GM19372 (cell line): ENCODE measurements around the gene GRAMD2A.

Source experiments
- ATAC-seq: cut with Tn5 transposase; IDR thresholded peaks from one replicate; pipeline ENCODE4 v1.9.1; 2021; ENCODE audit warnings: mild to moderate bottlenecking, low read depth, moderate library complexity; ENCODE audit not compliant: unreplicated experiment

Gene GRAMD2A

DNA sequence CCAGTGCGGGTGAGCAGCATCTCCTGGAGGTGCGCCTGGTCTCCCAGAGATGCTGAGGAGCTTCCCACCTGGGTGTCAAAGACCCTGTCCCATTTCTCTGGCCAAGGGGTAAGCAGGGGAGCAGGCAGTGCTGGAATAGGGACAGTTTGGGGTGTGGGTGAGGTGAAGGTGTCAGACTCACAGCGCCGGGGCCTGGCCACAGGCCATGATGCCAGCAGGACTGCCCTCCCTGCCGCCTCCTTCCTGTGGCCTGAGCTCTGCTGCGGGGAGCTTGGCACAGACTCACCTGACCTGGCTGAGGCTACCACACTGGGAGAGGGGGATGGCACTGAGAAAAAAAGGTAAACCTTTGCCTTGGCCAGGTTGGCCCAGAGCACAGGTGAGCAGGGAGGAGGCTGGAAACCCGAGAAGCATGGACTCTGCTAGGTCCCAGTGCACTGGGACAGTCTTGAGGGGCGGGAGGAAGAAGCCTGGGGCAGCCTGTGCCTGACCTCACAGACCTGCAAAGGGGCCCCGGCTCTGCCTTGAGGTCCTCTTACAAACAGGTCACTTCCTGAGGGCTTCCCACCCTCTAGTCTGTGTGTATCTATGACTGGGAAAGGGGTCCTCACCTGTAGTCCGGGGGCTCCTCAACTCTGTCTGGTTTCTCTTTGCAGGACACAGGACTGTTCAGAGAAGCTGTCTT lies 28.2 kb downstream of the GRAMD2A start:
- no peak for ATAC-seq

DNA sequence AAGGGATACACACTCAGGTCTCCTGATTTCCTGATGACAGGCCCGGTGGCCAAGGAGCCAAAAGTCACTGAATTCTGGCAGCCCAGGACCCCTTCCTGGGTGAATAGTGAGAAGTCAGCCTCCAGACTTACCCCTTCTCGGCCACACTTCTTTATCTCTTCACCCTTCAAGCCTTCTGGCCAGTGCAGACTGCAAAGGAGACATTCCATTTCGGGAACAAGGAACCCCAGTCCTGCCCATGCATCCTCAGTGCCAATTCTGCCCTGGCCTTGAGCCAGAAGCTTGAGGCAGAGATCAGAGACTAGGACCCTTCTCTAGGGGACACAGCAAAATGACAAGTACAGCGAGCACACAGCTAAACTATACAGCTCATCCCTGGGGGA lies 28.8 kb downstream of the GRAMD2A start:
- no peak for ATAC-seq

DNA sequence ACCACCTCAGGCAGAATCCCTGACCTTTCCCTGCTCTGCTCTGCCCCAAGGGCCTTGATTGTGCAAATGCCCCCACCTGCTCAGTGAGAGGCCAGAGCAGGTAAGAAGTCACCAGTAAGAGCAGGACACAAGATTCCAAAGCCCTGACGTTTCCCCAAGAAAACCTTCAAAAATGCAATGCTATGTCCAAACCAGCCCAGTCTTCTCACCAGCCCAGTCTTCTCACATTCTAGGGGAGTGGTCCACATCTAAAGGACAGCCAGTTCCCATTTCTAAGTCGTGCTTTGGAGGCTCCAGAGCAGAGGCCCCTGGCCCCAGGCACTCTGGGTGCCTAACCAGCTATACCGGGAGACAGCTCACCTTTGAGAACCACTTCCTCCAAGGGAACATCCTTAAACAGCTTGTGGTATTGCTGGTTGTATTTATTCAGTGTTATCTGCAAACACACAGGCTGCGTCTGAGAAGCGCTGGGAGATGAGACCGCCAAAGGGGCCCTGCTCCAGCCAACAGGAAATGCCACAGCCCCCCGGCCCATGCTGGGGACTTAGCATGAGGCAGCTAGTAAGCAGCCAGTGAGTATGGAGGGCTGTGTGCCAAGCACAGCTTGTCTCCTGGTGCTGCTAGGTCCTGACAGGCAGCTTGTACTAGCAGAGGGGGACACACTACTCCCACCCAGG lies 29.3 kb downstream of the GRAMD2A start:
- no peak for ATAC-seq

DNA sequence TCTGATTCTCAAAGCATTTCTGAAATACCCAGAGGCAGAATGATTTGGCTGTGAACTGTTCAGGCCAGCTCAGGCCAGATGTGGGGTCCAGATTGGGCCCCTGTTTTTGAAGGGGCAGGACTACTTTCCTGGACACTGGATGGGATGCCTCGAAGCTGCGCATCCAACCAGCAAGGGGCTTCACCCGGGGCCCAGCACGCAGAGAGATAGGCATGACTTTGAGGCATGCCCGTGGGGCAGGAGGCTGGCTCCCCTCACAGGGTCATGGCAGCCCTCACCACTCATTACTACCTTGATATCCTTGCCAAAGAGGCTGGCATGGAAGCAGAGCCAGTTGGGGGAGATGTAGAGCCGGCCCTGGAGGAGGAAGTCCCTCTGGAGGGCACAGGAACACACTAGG lies 30.1 kb downstream of the GRAMD2A start:
- ATAC-seq: no peak

DNA sequence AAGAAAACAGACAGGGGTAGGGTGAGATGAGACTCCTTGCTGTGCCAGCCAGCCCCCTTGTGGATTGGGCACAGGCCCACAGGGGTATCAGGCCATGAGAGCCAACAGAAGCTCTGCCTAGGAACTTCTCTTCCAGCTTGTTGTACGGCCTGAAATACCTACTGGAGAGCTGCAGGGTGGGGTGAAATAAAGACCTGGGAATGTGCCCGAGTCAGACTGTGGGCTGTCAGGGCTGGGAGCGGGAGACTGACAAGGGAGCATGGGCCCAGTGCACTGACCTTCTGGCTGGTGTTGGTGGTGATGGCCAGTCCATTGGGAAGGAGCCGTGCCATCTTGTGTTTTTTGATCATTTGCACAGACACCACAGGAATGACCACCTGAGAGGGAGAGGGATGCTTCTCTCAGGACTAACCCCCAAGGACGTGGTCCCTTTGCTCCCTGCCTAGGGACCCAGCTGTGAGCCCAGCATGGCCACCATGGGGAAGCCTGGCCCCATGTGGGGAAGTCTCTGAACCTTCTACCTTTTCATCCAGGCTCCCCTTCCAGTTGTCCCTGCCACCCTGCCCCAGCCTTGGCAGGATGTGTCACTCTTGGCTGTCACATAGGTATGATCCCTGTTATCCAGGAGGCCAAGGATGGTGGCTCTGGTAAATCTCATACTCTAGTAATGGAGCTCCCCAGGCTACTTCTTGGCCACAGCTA lies 30.7 kb downstream of the GRAMD2A start:
- no peak for ATAC-seq

DNA sequence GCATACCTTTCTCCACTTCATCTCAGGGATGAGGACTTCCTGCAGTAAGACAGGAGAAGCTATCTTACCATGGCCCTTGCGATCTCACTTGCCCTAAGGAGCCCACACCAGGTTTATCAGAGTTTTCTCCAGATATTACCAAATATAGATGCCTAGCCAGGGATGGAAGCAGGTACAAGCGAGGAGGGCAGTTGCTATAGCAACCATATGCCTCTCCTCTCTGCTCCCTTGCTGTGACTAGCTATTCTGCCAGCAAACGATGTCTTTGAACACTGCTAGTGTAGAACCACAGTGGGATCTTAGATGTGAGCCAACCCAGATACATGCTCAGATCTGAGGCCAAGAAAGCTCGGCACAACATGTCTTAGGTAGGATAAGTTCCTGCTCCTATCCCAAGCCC lies 33.9 kb downstream of the GRAMD2A start:
- no peak for ATAC-seq

DNA sequence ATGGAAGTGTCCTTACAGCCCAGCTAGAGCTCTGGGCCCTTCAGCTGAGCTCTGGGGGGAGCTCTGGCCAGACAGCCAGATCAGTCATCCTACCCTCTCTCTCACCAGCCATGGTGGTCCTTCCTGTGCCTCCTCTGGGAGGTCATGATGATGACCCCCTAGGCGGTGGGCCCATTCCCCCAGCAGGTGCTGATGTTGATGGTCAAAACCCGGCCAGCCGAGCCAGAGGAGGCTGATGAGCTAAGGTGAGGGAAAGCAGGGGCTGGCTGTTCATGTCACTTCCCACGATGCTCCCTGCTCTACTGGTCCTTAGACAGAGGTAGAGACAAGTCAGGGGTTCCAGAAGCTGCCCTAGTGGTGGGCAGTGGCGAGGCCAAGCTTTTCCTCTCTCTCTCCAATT lies 35.0 kb downstream of the GRAMD2A start:
- no peak for ATAC-seq

DNA sequence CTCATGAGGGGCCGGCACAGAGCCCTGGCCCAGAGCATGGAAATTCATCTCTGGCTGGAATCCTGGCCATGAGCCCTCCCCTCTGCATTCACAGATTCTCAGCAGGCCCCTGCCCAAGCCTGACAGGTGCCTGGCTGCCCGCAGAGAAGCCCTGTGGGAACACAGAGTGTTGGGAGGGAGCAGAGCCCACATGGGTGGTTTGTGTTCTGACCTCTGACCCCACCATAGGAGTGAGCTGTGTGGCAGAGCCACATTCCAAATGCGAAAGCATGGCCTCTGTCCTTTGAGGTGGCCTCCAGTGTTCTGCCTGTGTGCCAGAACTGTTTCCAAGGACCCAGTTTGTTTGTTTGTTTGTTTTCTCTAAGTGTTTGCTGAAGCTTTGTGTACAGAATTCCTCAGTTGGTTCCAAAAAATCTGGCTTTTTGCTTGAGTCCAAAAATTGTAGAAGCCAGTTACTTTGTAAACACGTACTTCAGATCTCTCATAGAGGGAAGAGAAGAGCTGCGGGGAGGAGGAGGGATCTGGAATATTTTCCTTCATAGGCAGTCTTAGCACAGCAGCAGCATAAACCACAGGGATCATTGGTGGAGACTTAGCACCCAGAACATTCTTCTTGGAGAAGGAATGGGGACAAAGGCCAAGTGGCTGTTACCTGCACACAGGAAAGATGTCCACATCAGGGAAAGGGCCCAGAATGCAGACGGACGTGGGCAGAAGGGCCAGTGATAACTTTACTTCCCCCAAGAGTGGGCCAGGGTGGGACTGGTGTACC lies 36.0 kb downstream of the GRAMD2A start:
- ATAC-seq: no peak

DNA sequence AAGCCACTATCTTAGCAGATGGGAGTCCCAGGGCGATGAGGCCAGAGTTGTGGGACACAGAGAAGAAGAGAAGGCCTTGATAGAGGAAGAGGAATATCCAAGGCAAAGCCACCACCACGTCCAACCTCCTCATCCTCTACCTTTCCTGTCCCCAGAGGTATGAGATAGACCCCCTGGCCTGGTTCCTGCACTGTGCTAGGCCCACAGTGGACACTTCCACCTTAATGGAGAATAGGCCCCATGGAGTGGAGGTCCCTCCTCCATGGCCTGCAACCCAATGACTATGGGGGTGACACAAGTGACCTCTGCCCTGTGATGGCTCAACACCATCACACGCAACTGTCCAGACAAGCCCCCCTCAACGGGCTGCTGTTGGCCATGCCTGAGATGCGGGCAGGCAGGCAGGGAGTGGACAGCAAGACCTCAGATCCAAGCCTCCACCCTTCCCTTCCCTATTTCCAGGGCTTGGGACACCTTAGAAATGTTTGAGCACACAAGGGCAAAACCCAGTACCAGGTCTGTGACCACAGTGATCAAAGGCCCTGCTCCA lies 36.8 kb downstream of the GRAMD2A start:
- no peak for ATAC-seq

DNA sequence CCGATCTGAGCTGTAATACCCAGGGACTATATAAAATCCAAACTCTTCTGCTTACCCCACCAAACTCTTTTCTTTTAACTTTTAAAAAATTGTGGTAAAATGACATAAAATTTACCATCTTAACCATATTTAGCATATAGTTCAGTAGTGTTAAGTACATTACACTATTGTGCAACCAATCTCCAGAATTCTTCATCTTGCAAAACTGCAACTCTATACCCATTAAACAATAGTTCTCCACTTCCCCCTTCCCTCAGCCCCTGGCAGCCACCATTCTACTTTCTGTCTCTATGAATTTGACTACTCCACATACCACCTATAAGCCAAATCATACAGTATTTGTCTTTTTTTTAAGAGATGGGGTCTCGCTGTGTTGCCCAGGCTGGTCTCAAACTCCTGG lies 40.7 kb downstream of the GRAMD2A start:
- ATAC-seq: no peak

DNA sequence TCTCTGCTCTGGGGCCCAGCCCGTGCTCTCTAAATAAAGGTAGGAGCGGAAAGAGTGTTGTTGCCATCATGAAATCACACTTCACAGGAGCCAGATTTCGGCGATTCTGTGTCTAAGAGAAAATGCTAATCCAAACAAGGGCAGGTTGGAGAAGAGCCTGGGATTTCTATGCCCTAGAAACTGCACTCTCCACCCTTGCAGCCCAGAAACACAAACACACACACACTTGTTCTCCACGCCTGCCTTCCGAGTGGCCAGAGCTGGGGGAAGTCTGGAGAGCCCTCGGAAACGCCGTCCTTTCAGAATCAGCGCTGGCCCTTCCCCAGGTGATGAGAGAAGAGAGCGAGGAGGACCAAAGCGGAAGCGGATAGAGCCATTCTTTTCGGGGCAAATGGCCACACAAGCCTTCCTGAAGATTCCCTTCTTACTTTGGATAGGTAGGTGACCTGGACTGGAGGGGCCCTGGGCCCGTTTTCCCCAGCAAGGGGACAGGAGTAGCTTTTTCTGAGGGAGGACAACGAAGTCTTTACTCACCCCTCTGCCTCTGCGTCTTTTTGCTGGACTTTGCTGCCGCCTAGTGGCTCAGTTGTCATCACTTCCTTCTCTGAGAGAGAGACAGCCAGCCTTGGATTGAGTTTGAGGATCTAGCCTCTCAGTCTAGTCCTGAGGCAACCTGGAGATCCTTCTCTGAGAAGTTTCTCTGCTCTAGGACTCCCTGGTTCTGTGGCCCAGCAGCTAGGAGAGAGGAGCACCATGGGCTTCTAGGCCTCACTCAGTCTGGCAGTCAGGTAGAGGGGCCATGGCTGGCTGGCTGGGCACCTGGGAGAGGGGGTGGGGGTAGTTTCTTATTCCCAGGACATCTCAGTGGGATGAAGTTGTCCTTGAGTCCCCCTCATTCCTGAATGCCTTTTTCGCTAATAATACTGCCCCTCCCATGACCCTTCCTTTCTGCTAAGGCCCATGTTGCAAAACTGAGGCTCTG lies 41.7 kb downstream of the GRAMD2A start:
- ATAC-seq: no peak

DNA sequence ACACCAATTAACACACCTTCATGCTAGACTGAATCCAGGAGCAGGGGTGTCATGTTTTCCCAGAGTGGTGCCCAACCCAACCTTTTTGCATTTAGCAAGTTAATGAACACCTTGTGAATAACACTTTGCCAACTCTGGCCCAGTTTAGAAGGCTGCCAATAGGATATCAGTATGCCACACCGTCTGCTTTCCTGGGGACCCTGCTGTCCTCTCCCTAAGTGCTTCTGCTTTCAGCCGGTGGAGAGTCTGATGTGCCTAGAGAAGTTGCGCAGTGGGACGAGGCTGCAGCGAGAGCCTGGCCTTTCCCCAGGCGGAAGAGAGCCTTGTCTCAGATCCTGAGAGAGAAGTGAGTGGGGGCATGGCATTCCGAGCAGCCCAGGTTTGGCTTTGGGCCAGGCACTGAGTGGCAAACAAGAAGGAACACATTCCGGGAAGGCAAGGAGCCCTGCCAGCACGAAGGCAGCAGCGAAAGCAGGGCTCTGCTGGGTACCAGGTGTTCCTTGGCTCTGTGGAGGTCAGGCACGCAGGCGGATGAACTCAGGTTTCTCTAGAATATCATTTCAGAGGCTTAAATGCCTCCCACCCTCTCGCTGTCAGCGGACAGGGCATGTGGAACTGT lies 42.5 kb downstream of the GRAMD2A start:
- ATAC-seq: no peak

DNA sequence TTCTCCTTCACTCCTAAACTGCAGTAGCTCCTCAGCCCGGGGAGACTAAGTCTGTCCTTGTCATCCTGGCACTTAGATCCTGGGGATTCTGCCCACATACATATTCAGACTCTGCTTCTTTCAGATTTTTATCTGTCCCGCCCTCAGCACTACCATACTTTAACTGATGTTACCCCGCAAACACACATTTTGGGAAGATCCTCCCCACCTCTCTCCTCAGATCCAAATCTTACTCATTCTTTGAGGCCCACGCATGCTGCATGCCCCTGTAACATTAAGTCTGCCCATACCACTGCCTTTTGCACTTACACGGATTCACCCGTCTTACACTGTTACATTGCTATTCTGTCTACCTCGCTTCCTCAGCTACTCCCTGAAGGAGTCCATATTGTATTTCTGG lies 43.3 kb downstream of the GRAMD2A start:
- no peak for ATAC-seq

DNA sequence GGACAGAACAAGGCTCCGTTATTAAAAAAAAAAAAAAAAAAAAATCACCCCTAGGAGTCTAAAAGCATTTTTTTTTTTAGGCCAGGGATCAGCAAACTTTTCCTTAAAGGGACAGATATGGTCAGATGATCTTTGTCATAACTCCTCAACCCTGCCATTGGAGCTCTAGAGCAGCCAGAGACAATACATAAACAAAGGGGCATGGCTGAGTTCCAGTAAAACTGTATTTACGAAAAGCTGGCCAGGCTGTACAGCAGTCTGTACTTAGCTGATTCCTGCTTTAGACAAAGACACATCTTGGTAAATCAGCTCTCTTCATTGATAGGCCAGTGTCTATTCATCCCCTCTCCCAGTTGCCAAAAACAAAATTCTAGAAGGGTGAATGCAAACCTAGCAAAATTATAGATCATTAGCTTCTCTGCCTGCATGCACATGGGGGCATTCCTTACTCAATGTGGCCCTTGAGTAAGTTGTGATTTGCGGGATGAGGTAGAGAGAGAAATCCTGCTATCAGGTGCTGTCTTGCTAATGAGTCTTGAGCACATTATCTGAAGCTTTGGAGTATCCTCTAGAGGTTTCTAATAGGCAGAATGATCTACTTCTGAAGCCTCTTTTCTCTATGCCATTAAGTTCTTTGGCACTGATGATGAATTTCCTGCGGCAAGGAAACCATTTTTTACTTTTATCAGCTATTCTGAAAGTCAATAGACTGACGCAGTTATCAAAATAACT lies 44.2 kb downstream of the GRAMD2A start:
- no peak for ATAC-seq

DNA sequence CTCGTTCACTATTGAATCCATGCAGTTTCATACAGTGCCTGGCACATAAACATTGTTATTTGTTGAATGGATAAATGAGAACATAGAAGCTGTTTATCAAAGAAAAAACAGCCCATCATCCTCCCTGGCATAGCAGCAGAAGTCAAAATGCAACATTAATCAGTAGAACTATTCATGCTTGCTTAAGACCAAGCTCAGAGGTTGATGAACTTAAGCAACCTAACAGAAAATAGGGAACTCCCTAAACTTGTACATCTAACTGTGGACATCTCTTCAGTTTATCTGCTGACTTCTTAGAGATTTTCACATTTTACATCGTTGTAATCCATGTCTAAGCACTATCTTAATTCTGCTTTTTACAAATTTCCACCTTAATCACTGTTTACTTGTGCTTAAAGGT lies 50.2 kb downstream of the GRAMD2A start:
- ATAC-seq: no peak

DNA sequence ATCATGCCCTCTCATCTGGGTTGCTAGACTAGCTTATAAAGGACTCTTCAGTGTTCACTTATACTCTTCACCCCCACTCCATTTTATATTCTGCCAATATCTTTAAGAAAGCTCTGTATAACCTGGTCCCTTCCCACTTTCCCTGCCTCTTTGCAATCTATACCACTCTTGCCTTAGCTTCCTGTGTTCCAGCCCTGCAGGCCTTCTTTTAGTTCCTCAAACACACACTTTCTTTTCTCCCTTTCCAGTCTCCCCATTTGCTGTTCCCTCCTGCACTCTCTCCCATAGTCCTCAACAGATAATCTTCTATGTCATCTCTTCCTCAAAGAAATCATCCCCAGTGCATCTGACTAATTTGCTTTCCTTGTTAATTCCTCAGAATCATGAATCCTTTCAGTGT lies 50.7 kb downstream of the GRAMD2A start:
- no peak for ATAC-seq

DNA sequence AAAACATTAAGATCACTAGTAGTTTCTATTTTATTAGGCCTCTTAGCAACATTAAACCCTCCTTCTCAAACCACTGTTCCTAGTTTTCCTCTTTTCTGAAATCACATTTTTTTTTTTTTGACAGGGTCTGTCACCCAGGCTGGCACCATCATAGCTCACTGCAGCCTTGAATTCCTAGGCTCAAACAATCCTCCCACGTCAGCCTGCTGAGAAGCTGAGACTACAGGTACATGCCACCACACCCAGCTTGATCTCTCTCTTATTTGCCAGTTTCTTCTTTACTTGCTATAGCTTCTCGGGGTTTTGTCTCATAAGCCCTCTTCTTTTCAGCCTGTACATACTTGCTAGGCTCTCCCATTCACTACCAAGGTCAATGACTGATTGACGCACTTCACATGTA lies 51.4 kb downstream of the GRAMD2A start:
- ATAC-seq: no peak
